ENCODE results near the gene SSR3.
A peak's percentile ranks its signal among the peaks of the same experiment; 100 is the strongest.
"Not testable (repeated sequence)": the region's sequence is repeated elsewhere in the genome, so short reads cannot be mapped to it uniquely, and the experiment has no call there.

SSR3 gene

DNA sequence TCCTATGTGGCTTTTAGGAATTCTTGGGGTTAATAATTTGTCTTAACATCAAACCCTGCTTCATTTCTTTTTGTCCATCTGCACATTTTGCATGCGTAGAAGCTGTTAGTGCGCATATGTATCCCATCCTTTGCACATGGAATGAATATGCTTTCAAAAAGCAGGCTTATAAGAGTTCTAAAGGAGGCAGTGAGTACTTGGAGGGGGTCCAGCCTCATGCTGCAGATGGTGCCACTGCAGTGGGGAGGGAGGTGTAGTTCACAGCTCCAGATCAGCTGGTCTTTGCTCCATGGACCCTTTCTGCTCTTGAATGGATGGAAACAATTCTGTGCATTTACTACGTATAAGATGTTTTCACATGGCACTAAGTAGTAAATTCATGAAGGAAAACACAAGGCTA, 20.7 kb upstream of the SSR3 start:
- no peak for DNase-seq

- DNase-seq = not testable (repeated sequence)
Observed at GRCh38 chr3:156569881-156570280, 15.0 kb upstream of the SSR3 start.

DNA sequence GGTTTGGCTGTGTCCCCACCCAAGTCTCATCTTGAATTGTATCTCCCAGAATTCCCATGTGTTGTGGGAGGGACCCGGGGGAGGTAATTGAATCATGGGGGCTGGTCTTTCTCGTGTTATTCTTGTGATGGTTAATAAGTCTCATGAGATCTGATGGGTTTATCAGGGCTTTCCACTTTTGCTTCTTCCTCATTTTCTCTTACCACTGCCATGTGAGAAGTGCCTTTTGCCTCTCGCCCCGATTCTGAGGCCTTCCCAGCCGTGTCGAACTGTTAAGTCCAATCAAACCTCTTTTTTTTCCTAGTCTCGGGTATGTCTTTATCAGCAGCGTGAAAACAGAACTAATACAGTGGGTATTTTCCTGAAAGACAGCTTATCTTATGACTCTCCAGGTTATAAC, 14.1 kb upstream of the SSR3 start:
- not testable (repeated sequence) for DNase-seq

DNA sequence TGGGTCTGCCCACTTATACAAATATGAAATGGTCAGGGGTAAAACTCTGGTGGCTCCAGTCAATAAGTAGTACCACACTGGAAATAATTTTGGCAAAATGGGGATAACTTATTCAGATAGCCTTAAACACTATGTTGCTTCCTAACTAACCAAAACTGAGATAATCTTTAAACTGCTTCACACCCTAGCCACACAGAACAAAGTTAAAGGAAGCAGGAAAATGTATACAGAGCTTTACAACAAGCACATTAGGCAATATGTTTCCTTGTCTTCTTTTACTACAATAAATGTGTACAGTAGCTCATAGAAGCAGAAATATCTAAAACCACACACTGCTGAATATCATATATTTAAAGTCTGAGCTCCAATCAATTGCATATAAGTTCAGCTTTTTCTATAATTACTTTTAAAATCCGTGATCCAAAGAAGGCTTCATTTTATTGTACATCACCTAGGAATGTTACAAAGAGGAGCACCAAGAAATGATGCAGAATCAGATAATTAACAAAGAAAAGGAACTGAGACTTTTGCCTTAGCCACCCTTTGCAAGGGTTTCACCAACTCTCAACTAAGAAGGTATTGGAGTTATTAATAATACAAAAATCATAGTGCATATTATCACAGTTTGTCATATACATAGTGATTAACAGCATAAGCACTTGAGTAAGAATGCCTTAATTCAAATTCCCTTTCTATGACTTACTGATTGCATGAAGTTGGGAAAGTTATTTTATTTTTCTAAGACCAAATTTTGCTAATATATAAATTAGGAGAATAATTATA, 9.2 kb upstream of the SSR3 start:
- DNase-seq = no peak

- not testable (repeated sequence) for DNase-seq
Observed at GRCh38 chr3:156562486-156562885, 7.6 kb upstream of the SSR3 start.

DNA sequence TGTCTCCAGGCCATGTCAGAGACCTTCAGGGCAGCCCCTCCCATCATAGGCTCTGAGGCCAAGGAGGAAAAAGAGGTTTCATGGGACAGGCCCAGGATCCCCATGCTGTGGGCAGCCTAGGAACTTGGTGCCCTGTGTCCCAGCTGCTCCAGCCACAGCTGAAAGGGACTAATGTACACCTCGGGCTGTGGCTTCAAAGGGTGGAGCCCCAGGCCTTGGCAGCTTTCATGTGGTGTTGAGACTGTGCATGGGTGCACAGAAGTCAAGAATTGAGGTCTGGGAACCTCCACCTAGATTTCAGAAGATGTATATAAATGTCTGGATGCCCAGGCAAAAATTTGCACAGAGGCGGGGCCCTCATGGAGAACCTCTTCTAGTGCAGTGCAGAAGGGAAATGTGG, 6.6 kb upstream of the SSR3 start:
- no peak for DNase-seq

DNA sequence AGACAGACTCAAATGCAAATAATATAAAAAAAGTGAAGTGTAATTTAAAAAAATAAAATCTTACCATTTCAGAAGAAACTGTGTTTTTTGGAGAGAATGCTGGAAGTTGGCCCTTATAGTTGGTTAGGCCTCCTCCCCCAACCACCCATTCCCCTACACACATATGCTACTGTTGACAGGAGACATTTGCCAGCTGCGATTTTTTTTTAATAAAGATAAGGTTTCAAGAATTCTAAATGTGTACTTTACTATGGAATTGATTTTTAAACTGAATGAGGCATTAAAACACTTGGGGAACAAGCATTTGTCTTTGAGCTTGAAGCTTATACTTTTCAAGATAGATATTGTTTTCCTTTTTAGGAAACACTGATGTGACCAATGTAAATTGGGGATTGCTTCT, 4.4 kb upstream of the SSR3 start:
- DNase-seq = no peak

- no peak for DNase-seq
Observed at GRCh38 chr3:156558389-156558788, 3.5 kb upstream of the SSR3 start.

DNA sequence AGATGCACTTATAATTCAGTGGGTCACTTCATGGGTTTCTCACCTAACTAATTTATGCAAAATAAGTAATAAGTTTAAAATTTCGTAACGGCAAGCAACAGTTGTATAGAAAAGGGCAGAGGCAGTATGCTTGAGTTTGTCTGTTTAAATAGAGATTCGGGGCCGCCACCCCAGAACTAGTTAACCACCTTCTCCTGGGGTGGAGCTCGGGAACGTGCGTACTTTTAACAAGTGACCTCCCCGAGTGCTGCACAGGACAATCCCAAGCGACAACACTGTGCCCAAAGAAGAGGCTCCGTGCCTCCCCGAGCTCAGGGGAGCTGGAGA, 439 bp downstream of the SSR3 start:
- DNase-seq = no peak

- peak; percentile 19 for DNase-seq
Observed at GRCh38 chr3:156553705-156554356, 1.1 kb downstream of the SSR3 start.

DNA sequence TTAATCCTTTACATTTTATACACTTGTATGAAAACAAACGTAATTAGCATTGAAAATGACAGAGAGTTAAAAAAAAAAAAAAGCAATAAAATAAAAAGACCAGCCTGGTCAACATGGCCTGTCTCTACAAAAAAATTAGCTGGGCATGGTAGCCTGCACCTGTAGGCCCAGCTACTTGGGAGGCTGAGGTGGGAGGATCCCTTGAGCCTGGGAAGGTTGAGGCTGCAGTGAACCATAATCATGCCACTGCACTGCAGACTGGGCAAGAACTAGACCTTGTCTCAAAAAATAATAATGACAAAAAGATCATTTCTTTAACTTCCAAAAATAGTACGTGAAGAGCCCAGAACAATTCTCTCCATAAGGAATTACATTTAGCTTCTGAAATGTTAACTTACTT, 1.9 kb downstream of the SSR3 start:
- DNase-seq = no peak

- DNase-seq = no peak
Observed at GRCh38 chr3:156551746-156552145, 3.2 kb downstream of the SSR3 start.

DNA sequence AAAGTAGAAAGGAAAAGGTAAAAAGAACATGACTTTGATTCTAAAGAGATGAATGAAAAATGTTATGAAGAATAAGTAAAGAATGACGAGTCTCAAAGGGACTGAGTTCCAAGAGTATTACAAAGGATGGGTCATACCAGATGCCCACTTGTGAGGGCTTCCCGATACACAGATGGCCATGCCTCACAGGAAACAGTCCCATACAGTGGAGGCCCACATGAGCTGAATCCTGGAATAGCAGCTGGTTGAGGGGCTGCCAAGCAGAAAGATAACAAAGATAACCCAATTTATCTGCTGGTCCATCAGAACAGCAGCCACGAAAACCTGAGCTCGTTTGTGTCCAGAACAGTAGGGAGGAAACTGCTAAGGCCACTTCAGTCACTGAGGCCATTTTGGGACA, 3.7 kb downstream of the SSR3 start:
- DNase-seq = no peak

DNA sequence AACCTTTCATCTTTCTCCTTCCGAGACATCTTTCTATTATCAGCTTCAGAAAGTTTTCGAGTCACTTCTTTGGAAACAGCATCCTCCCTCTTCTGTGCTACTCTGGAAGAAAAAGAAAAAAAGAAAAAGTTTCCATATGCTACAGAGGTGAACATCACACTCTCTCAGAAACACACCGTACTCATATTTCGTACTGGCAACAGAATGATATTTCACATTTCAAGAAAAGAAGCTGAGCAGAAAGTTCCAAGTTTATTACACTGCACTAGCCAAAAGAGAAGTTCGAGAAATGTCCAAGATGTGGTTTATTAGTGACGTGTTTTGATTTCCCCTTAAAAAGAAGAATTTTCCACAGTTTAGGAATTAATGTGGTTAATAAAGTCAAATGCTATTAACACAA, 6.0 kb downstream of the SSR3 start:
- DNase-seq = no peak

GRCh38 chr3:156548041-156548687, 6.8 kb downstream of the SSR3 start:
- no peak for DNase-seq

DNA sequence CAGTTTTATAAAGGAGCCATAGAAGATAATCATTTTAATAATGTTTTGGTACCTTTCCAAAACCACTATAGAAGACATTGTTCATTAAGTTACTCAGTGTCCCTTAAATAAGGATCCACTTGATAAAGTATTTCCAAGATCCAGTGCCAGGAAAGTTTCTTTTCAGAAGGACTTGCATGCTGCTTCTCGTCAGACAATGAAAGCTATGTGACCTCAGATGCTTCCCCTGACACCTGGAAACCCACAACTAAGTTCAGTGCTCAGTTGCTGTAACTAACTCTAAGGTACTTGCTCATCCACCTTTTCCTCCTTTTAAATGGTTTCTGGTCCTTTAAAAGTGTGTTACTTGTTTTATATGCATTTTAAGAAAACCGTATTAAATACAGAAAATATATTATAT, 7.3 kb downstream of the SSR3 start:
- no peak for DNase-seq

DNA sequence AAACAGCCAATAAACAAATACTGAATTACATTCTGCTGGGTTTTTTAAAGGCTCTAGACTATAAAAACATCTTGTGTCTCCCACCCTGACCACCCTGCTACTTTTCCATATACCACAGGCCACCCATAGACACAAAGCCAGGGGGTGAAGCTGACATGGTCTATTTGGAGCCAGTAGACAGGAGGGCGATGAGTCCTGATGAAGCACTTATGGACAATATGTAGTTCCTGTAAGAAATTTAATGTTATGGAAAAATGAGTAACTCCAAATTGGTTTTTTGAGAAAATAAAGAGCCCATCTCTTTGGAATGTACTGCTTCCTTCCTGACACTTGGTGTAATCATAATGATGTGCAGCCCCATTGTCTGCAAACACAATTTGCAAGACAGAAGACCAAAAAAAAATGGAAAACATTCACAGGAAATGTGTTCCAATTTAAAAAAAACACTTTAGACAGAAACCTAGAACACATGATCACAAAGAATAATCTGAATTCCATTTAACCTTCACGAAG, 11.8 kb downstream of the SSR3 start:
- no peak for DNase-seq

DNA sequence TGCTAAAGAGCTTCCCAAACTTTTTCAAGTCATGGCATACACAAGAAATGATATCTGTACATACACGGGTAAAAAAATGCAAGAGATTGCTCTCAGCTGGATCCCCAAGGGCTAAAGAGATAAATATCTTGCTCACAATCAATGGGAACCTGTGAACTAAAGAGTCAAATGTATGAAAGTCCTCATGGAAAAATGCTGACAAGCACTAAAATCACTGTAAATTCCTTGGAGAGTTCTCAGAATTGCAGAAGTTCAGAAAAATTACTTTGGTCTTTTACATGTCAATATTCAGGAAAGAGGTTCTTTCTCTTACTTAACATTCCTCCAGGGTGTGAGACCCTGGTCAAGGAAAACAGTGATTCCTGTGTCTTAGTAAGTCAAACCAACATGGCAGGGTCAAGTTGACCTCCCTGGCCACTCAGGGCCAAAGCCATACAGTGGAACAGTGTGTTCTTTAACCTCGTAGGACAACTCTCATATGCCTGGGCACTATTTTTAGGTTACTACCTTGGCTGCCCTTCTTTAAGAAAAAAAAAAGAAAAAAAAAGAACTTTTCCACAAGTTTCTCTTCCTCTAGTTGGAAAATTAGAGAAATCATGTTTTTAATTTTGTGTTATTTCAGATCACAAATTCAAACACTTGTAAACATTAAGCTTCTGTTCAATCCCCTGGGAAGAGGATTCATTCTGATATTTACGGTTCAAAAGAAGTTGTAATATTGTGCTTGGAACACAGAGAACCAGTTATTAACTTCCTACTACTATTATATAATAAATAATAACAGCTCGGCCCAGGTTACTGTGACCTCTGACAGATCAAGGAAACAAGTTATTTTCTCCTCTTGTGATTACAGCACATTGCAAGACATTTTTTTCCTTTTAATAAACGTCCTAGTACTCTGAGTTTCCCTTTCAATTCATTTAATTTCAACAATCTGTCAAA, 12.5 kb downstream of the SSR3 start:
- no peak for DNase-seq

GRCh38 chr3:156539802-156540201, 15.1 kb downstream of the SSR3 start:
- no peak for DNase-seq

- no peak for DNase-seq
Observed at GRCh38 chr3:156539051-156539450, 15.9 kb downstream of the SSR3 start.

GRCh38 chr3:156536524-156537316, 18.2 kb downstream of the SSR3 start:
- no peak for DNase-seq

DNA sequence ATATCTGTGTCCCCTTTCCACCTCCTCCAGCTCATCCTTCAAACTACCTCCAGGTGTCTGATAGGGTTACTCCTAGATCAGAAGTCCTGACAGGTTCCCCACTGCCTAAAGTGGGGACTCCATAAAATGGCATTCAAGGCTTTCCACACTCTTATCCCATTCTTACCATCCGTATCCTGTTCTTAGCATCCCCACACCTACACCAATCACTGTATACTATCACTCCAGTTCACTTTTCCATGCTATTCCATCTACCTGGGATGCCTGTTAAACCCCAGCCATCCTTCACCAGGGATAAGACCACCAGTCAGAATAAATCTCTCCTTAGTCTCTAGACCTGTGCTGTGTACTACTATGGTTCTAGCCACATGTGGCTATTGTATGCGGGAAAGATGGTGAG, 19.1 kb downstream of the SSR3 start:
- no peak for DNase-seq

Data from retina (tissue), 1 donor.